ENCODE results near the gene PNCK.

Gene PNCK

DNA sequence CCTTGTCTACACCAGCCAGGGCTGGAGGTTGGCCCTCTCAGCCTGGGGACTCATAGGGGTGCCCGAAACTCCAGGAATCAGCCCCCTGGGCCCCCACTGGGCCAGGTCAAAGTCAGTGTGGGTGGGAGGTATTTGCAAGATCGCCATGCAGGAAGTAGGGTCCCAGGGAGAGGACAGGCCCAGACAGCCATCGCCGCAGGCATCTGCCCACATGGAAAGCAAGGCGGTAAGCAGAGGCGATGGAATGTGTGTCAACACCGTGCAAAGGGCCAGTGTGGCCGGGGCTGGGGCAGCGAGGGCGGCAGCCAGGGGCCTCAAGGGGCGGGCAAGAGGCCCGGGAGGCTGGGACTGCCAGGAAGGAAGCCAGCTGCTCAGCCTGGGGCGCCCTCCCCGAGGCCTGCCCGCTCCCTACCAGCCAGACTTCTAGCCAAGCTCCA, 45.9 kb downstream of the PNCK start:
- Histone ChIP-seq H3K27ac (ENCODE audit: insufficient read depth, low read length, poor library complexity, severe bottlenecking) (no peak overlapping the region), H3K36me3 (ENCODE audit: control insufficient read depth, insufficient read depth, low read length) (no peaks in the 10 kb centered on the region), H3K27me3 (replicated peaks; ENCODE audit: control insufficient read depth, insufficient read depth, low read length, poor library complexity, severe bottlenecking) (no peaks in the 10 kb centered on the region), H3K9me3 (ENCODE audit: control insufficient read depth, low read length) (no peaks in the 10 kb centered on the region), H3K4me1 (ENCODE audit: control insufficient read depth, insufficient read depth, low read length, poor library complexity, severe bottlenecking) (no peaks in the 10 kb centered on the region), H3K4me3 (ENCODE audit: insufficient read depth, low read depth, low read length, poor library complexity, severe bottlenecking) (no peak overlapping the region)
- no peak for DNase-seq

DNA sequence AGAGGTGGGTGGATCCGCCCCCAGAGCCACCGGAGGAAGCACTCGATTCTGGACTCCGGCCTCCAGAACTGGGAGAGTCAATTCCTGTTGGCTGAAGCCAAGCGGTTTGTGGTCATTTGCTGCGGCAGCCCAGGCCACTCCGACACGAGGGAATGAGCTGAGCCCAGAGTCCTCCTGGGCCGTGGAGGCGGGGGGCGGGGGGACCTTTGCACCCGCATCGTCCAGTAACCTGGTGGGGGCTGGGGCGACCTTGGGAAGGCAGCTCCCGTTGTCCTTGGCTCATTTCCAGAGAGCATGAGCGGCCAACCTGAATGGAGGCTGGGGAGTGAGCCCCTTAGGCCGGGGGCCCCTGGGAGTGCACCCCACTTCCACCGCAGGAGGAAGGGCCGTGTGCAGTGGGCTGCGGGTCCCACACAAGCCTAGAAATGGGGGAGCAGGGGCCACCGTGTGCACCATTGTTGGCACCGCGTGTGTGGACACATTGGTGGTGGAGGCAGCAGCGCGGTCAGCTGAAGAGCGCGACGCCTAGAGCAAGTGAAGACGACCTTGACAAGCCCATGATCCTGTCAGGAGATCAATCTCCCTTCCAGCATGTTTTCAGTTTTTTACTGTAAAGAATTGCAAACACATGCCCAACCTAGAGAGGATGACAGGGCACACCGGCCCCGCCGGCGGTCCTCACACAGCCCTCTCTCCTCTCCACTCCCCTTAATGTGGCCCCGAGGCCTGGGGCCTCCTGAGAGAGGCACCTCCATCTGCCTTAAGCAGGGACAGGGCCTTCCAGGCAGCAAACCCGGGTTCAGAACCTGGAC, 46.5 kb downstream of the PNCK start:
- H3K27me3 ChIP-seq (replicated peaks; ENCODE audit: control insufficient read depth, insufficient read depth, low read length, poor library complexity, severe bottlenecking) = no peaks in the 10 kb centered on the region
- no peak overlapping the region for H3K27ac ChIP-seq (ENCODE audit: insufficient read depth, low read length, poor library complexity, severe bottlenecking)
- H3K9me3 ChIP-seq (ENCODE audit: control insufficient read depth, low read length) = no peaks in the 10 kb centered on the region
- DNase-seq = no peak
- H3K36me3 ChIP-seq (ENCODE audit: control insufficient read depth, insufficient read depth, low read length) = no peaks in the 10 kb centered on the region
- H3K4me1 ChIP-seq (ENCODE audit: control insufficient read depth, insufficient read depth, low read length, poor library complexity, severe bottlenecking) = no peaks in the 10 kb centered on the region
- no peak overlapping the region for H3K4me3 ChIP-seq (ENCODE audit: insufficient read depth, low read depth, low read length, poor library complexity, severe bottlenecking)

DNA sequence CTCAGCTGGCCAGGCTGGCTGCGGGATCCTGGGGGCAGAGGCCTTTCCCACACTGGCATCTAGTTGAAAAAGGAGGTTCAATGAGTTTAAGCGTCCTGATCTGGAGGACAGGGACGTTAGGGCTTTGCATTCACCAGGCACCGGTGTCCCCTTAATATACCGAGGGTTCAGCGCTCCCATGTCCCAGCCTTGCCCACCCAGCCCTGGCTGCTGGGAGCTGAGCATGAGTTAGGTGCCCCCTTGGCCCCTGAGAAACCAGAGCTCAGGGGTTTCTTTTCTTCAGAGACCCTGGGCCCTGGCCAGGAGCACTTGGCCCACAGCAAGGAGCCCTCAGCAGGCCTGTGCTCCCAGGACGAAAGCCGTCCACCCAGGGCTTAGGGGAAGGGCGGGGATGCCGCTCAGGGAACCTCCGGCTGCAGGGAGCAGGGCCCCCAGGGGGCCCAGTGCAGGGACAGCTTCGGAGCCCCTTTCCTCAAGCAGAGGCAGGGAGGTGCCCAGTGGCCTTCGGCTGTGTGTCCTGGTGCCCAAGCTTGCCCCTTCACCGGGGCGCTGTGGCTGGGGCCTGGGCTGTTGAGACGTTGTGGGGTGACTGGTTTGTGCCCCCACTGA, 47.5 kb downstream of the PNCK start:
- Histone ChIP-seq H3K27ac (ENCODE audit: insufficient read depth, low read length, poor library complexity, severe bottlenecking) (no peak overlapping the region), H3K4me3 (ENCODE audit: insufficient read depth, low read depth, low read length, poor library complexity, severe bottlenecking) (no peak overlapping the region), H3K9me3 (ENCODE audit: control insufficient read depth, low read length) (no peaks in the 10 kb centered on the region), H3K4me1 (ENCODE audit: control insufficient read depth, insufficient read depth, low read length, poor library complexity, severe bottlenecking) (no peaks in the 10 kb centered on the region), H3K27me3 (replicated peaks; ENCODE audit: control insufficient read depth, insufficient read depth, low read length, poor library complexity, severe bottlenecking) (no peaks in the 10 kb centered on the region), H3K36me3 (ENCODE audit: control insufficient read depth, insufficient read depth, low read length) (no peaks in the 10 kb centered on the region)
- no peak for DNase-seq

DNA sequence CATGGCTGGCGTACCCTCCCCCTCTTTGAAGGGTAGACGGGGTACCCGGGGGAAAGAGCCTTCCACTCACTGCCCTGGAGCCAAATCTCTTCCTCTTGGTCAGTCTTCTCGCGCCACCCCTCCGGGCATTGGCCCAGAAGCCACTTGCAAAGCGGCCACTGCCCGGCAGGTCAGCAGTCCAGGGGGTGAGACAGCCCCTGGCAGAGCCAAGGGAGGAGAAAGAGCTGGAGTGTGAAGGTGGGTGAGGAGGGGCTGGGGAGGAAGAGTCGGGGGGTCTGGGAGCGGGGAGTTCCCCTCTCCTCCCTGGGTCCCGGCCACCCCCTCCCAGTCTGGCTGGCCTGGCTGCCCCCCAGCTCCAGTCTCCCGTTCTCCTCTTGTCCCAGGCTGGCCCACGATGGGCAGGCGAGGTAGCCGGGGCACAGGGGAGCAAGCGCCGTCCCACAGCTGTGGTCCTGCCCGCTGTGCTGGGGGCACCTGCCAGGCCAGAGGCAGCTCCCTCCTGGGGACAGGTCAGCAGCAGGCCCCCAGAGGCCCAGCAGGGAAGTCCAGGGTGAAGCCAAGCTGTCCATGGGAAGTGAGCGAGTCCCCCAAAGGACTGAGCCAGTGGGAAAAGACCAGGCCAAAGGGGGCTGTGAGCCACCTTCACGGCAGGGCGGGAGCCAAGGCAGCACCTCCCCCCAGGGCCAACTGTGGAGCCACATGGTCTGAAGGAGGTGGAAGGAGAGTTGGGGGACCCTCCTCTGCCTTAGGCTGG, 48.2 kb downstream of the PNCK start:
- no peaks in the 10 kb centered on the region for H3K9me3 ChIP-seq (ENCODE audit: control insufficient read depth, low read length)
- H3K27ac ChIP-seq (ENCODE audit: insufficient read depth, low read length, poor library complexity, severe bottlenecking) = no peak overlapping the region
- no peaks in the 10 kb centered on the region for H3K4me1 ChIP-seq (ENCODE audit: control insufficient read depth, insufficient read depth, low read length, poor library complexity, severe bottlenecking)
- H3K27me3 ChIP-seq (replicated peaks; ENCODE audit: control insufficient read depth, insufficient read depth, low read length, poor library complexity, severe bottlenecking) = no peaks in the 10 kb centered on the region
- H3K36me3 ChIP-seq (ENCODE audit: control insufficient read depth, insufficient read depth, low read length) = no peaks in the 10 kb centered on the region
- no peak for DNase-seq
- no peak overlapping the region for H3K4me3 ChIP-seq (ENCODE audit: insufficient read depth, low read depth, low read length, poor library complexity, severe bottlenecking)

DNA sequence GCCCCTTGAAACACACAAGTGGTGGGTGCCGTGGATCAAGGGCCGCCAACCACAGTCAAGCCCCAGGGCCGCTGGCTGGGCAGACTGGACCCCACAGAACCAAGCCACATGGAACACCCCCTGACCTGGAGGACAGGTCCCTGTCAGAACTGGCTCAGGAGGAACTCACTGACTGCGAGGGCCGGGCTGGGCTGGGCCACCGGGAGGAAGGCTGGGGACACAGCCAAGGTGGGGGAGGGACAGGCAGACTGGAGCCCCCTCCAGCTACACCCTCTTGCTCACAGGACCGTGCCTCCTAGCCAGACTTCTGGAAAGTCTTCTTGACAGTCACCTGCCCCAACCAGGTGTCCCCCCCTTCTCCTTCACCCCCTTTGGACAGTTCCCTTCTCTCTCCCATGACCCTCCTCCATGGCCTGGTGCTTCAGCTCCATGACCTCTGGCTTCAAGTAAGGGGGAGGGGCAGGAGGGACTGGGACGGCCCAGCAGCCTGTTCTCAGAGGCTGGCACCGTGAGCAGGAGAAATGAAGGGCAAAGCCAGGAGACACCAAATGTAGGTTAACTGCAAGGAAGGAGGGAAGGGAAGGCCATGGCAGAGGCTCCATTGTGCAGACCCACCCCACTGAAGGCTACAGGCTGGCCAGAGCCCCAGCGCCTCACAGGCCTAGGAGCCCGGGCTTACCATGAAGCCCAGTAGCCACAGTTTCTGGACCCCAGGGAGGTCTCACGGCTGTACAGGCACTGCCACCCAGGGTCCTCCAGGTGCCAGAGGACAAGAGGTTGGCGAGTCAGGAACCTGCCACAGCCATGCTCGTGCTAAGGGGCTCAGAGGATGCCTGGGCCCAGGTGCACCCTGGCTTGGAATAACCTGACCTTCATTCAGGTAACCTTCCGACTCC, 49.2 kb downstream of the PNCK start:
- DNase-seq = no peak
- no peaks in the 10 kb centered on the region for H3K27me3 ChIP-seq (replicated peaks; ENCODE audit: control insufficient read depth, insufficient read depth, low read length, poor library complexity, severe bottlenecking)
- H3K27ac ChIP-seq (ENCODE audit: insufficient read depth, low read length, poor library complexity, severe bottlenecking) = no peak overlapping the region
- no peaks in the 10 kb centered on the region for H3K9me3 ChIP-seq (ENCODE audit: control insufficient read depth, low read length)
- no peaks in the 10 kb centered on the region for H3K4me1 ChIP-seq (ENCODE audit: control insufficient read depth, insufficient read depth, low read length, poor library complexity, severe bottlenecking)
- H3K4me3 ChIP-seq (ENCODE audit: insufficient read depth, low read depth, low read length, poor library complexity, severe bottlenecking) = no peak overlapping the region
- no peaks in the 10 kb centered on the region for H3K36me3 ChIP-seq (ENCODE audit: control insufficient read depth, insufficient read depth, low read length)

DNA sequence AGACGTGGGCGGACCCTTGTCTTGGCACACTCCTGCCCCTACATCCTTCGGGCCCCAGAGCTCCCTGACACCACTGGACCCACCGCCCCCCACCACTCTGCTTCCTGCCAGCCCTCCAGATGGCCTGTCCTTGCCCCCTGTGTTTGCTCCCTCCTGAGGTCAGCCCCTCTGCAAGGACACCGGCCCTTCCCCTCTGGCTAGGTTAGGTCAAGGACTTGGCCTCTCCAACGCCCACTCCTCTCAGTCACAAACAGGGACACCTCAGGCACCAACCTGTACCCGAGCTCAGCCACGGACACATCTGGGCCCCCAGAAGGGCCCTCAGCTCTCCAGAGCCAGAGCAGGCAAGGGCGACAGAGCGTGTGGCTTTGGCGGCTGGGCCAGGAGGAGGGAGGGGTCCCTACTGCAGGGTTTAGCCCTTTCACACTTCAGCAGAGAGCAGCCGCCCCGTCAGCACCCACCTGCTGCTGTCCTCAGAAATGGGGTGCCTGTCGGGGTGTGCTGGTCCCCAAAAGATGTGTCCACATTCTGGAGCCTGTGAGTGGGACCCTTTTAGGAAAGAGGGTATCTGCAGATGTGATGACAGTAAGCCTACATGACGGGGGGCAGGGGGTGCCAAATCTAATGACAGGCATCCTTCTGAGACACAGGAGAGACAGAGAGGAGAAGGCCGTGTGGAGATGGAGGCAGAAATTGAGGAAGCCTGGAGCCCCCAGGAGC, 50.1 kb downstream of the PNCK start:
- Histone ChIP-seq H3K4me1 (ENCODE audit: control insufficient read depth, insufficient read depth, low read length, poor library complexity, severe bottlenecking) (no peaks in the 10 kb centered on the region), H3K9me3 (ENCODE audit: control insufficient read depth, low read length) (no peaks in the 10 kb centered on the region)
- DNase-seq = no peak

DNA sequence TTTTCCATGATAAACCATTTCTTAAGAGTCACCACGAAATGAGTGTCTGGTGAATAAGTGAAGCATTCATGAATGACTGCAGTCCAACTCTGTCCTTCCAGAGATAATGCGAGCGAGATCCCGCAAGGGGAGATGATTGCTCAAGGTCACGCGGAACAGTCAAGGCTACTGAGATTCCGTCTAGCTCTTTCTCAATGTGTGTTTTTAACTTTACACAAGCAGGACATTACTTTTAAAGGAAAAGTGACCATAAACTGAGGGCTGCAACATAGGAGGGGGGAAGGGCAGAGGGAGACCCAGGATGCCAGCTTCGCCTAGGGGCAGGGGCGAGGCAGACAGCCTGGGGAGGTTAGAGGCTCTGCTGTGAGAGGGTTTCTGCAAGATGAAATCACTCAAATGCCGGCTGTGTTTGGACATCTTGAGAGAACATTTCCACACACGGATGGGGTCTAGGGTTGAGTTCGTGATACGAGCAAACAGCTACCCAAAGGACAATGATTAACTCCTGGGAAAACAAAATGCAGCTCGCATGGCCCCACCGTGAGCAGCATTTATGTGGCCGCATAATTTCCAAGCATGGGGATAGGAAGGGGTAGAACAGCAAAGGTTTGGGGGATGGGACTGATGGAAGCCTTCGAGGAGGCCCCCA, 50.8 kb downstream of the PNCK start:
- Histone ChIP-seq H3K27ac (ENCODE audit: insufficient read depth, low read length, poor library complexity, severe bottlenecking) (no peak overlapping the region), H3K36me3 (ENCODE audit: control insufficient read depth, insufficient read depth, low read length) (no peaks in the 10 kb centered on the region), H3K4me3 (ENCODE audit: insufficient read depth, low read depth, low read length, poor library complexity, severe bottlenecking) (no peak overlapping the region), H3K9me3 (ENCODE audit: control insufficient read depth, low read length) (no peaks in the 10 kb centered on the region), H3K27me3 (replicated peaks; ENCODE audit: control insufficient read depth, insufficient read depth, low read length, poor library complexity, severe bottlenecking) (no peaks in the 10 kb centered on the region), H3K4me1 (ENCODE audit: control insufficient read depth, insufficient read depth, low read length, poor library complexity, severe bottlenecking) (no peaks in the 10 kb centered on the region)
- DNase-seq = no peak

More for the DNA sequence above, 50.1 kb downstream of the PNCK start:
- Histone ChIP-seq H3K36me3 (ENCODE audit: control insufficient read depth, insufficient read depth, low read length) (no peaks in the 10 kb centered on the region), H3K4me3 (ENCODE audit: insufficient read depth, low read depth, low read length, poor library complexity, severe bottlenecking) (no peak overlapping the region), H3K27me3 (replicated peaks; ENCODE audit: control insufficient read depth, insufficient read depth, low read length, poor library complexity, severe bottlenecking) (no peaks in the 10 kb centered on the region), H3K27ac (ENCODE audit: insufficient read depth, low read length, poor library complexity, severe bottlenecking) (no peak overlapping the region)

DNA sequence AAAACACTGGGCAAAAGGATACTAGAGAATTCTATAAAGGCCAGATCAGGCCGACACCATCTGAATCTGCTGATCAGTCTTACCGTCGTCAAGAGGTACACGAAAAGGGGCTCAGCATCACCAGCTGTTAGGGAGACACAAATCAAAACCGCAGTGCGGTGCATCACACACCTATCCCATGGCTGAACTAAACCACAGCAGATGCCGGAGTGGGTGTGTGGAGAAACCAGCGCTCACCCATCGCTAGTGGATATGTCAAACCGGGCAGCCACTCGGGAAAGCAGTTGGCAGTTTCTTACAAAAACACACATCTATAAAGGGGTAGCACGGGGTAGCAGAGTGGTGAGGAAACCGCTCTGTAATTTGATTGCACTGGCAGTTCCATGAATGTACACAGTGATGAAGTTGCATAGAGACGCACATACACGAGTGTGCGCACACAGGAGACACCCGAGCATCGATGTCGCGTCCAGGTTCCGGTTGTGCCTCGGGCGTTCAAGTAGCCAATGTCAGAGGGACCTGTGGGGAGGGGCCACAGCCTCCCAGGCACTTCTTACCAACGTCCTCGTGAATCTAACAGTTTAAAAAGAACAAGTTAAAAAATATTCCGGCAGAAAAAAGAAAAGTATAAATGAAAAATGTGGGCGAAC, 51.5 kb downstream of the PNCK start:
- Histone ChIP-seq H3K9me3 (ENCODE audit: control insufficient read depth, low read length) (no peaks in the 10 kb centered on the region), H3K36me3 (ENCODE audit: control insufficient read depth, insufficient read depth, low read length) (no peaks in the 10 kb centered on the region), H3K27me3 (replicated peaks; ENCODE audit: control insufficient read depth, insufficient read depth, low read length, poor library complexity, severe bottlenecking) (no peaks in the 10 kb centered on the region), H3K27ac (ENCODE audit: insufficient read depth, low read length, poor library complexity, severe bottlenecking) (no peak overlapping the region), H3K4me3 (ENCODE audit: insufficient read depth, low read depth, low read length, poor library complexity, severe bottlenecking) (no peak overlapping the region), H3K4me1 (ENCODE audit: control insufficient read depth, insufficient read depth, low read length, poor library complexity, severe bottlenecking) (no peaks in the 10 kb centered on the region)
- DNase-seq = no peak
